HG02970 (cell line): ENCODE results near the gene KLK8.
"Not testable (repeated sequence)": the region's sequence is repeated elsewhere in the genome, so short reads cannot be mapped to it uniquely, and the experiment has no call there.

ENCODE experiments used
- ATAC-seq: cut with Tn5 transposase; IDR thresholded peaks from one replicate; pipeline ENCODE4 v1.9.1; 2021; ENCODE audit warnings: mild to moderate bottlenecking, moderate library complexity, moderate number of reproducible peaks; ENCODE audit not compliant: unreplicated experiment, low FRiP score

The KLK8 gene

DNA sequence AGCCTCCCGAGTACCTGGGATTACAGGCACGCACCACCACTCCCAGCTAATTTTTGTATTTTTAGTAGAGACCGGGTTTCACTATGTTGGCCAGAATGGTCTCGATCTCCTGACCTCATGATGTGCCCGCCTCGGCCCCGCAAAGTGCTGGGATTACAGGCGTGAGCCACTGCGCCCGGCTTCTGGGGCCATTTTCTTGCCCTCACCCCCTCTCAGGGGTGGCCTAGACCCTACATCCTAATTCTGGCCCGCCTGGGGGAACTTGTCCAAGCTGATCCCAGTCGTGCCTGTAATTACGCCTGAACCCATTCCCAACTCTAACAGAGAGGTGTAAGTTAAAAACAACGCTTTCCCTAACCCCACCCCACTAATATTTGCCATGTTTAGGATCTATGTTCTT lies 17.0 kb downstream of the KLK8 start:
- ATAC-seq = not testable (repeated sequence)

DNA sequence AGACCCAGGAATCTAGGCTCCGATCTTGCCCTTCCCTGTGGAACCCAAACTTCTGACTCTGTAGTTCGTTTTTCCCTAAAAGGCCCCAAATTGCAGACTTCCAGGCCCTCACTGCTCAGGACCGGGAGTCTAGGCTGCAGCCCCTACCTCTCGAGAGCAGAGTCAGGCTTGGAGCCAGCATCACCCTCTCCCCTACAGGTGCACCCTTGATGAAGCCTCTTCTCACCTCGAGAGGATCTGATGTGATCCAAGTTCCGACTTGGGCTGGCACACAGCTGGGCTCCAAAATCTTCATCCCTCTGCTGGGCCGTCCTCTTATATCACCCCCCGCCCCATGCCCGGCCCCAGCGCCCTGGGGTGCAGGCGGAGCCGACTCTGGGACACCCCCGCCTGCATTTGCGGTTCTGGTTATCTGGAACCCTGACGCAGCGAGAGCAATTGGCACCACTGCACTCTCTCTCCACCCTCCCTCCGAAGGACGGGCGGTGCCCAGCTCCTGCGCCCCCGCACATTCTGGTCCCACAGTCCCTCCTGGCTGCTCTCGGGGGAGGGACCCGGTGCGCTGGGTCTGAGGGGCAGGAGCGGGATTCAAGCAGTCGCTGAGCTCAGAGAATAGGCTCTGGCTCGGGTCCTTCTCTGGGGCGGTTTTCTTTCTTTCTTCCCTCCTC lies 17.6 kb downstream of the KLK8 start, which contains the start of gene KLK7:
TSS of gene KLK7 (minus strand) at position 293 of the 668 bp plus-strand sequence. CDS start 1,518 bp downstream, outside the sequence.
- ATAC-seq = no peak

DNA sequence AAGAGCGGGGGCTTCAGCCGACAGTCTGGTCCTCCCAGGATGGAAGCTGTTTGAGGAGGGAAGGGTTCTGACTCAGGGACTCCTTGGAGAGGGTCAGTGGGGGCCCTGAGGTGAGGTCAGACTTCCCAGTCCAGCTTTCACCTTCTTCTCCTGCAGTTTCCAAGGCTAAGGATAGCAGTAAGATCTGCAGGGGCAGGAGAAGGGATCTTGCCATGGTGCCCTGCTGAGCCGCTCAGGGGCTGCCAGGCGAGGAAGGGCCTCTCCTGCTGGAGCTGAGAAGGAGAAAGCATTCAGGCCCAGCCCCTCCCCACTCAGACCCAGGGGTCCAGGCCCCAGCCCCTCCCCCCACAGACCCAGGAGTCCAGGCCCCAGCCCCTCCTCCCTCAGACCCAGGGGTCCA lies 19.2 kb downstream of the KLK8 start:
- no peak for ATAC-seq

DNA sequence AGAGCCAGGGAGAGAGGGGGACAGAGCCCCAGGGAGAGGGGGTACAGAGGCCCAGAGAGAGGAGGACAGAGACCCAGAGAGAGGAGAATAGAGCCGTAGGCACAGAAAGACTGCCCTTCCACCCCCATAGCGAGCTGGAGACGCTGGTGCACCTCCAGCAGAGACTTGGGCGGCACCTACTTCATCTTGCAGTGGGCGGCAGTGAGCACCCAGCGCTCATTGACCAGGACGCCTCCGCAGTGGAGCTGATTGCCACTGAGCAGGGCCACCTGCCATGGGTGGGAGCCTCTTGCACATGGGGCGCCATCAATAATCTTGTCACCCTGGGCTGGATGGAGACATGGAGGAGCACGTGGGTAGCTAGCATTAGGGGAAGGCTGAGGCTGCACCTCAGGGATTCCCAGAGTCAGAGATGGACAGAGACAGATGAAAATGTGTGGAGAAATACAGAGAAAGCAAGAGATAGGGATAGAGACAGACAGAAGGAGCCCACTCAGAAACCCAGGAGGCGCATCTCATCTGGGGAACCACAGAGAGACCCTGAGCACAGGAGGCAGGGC lies 19.7 kb downstream of the KLK8 start:
- ATAC-seq = no peak

DNA sequence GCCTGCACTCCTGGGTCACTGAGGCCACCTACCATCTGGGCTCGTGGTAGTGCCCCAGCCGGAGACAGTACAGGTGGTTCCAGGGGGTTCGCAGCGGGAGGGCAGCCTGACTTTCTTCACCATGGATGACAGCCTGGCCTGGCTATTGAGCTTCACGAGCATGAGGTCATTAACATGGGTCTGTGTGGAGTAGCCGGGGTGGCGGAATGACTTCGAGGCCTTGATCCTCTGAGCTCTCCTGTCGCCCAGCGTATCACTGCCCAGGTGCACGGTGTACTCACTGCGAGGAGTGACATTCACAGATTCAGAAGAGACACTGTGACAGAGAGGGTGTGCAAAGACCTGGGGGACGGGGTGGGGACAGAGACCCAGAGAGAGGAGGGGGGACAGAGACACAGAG lies 21.2 kb downstream of the KLK8 start:
- ATAC-seq = no peak

DNA sequence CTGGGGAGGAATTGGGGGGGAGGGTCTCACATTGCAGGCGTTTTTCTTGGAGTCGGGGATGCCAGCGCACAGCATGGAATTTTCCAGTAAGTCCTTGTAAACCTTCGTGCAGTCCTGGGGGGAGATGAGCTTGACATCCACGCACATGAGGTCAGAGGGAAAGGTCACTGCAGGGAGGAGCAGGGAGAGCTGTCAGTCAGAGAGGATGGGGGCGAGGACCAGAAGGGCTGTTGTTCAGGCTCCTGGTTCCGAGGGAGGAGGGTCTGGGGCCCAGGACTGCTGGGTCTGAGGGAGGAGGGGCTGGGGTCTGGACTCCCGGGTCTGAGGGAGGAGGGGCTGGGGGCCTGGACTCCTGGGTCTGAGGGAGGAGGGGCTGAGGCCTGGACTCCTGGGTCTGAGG lies 21.6 kb downstream of the KLK8 start:
- ATAC-seq = no peak

DNA sequence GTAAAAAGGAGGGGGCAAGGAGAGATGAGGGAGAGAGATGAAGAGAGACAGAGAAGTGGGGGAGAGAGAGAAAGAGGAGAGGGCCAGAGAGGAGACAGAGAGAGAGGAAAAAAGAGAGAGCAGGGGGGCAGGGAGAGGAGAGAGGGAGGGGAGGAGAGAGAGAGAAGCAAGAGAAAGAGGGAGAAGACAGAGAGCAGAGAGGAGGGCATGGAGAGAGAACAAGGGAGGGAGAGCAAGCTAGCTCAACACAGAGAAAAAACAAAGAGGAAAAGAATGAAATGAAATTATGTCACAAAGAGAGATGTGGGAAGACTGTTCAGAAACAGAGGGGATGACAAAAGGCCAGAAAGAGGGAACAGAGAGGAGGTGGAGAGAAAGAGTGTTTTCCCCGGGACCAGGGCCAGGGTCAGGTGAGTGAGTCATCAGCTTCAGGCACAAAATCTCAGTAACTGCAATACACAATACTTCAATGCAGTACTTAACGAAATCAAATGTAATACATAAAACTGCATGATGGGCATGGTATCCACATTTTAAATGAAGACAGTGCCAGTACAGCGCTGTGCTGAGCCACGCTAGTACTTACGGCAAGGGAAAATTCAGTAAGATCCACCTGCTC lies 22.5 kb downstream of the KLK8 start:
- ATAC-seq = no peak

DNA sequence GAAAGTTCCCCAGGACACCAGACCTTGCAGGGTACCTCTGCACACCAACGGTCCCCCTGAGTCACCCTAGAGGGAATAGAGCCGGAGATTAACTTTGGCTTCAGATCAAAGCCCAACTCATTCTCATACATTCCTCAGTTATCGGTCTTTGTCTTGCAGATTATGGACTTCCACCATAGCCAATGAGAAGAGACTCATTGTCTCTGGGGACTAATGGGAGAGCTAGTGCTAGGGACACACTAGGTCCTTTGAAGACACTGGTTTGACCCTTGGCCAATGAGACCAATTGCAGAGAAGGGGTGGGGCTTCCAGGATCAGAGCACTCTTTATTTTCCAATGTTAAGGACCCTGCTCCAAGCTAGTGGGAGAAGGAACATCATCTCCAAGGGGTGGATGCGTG lies 23.8 kb downstream of the KLK8 start:
- no peak for ATAC-seq

DNA sequence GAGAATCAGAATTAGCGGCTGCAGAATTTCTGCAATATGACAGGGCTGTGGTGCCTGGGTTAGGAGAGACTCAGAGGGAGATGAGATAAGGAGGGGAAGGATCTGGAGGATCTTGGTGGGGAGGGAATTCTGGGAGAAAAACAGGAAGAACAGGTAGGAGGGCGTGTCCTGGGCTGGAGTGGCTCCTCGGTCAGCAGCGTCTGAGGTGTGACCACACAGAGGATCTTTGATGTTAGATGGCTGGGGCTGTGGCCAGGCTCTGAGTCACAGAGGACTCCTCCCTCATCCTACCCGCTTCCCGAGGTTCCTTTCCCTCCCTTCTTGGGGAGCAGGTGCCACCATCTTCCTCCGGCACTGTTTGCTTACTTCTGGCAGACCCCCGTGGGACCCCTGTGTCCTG lies 25.6 kb downstream of the KLK8 start:
- no peak for ATAC-seq

DNA sequence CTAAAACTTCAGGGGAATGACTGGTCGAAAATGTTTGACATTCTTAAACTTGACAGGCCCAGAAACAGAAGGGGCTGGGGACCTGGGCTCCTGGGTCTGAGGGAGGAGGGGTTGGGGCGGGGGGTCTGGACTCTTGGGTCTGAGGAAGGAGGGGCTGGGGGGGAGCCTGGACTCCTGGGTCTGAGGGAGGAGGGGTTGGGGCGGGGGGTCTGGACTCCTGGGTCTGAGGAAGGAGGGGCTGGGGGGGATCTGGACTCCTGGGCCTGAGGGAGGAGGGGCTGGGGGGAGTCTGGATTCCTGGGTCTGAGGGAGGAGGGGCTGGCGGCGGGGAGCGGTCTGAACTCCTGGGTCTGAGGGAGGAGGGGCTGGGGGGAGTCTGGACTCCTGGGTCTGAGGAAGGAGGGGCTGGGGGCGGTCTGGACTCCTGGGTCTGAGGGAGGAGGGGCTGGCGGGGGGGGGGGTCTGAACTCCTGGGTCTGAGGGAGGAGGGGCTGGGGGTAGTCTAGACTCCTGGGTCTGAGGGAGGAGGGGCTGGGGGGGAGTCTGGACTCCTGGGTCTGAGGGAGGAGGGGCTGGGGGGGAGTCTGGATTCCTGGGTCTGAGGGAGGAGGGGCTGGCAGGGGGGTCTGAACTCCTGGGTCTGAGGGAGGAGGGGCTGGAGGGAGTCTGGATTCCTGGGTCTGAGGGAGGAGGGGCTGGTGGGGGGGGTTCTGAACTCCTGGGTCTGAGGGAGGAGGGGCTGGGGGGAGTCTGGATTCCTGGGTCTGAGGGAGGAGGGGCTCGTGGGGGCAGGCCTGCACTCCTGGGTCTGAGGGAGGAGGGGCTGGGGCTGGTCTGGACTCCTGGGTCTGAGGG lies 26.5 kb downstream of the KLK8 start:
- no peak for ATAC-seq

DNA sequence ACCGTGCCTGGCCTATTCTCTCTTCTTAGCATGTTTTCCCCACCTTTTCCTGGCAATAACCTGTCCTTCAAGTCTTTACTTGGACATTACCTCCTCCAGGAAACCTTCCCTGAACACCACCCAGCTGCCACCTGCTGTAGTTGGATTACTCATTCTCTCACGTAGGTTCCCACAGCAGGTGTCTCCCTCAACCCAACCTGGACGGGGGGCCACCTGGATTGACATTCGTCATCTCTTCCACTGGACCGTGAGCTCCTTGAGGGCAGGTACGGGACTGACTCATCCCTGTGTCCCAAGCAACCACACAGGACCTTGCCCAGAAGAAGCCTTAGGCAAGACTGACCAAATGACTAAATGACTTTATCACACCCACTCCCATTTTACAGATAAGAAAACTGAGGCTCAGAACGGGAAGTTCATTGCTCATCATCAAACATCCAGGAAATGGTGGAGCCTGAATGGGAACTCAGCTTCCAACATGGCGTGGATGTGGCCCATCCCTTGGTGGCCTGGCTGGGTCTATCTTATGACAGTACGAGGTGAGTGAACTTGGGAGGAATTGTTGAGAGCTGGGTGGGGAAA lies 28.5 kb downstream of the KLK8 start:
- no peak for ATAC-seq

DNA sequence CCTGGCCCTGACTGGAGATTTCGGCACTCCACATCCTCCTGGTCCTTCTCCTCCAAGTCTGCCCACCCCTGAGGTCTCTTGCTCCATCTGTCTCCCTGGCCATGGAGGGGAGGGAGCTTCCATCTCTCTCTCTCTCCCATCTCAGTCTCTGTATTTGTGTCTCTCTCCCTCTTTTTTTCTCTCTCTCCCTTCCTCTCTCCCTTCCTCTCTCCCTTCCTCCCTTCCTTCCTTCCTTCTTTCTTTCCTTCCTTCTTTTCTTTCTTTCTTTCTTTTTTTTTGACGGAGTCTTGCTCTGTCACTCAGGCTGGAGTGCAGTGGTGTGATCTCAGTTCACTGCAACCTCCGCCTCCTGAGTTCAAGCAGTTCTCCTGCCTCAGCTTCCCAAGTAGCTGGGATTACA lies 31.6 kb downstream of the KLK8 start:
- not testable (repeated sequence) for ATAC-seq

DNA sequence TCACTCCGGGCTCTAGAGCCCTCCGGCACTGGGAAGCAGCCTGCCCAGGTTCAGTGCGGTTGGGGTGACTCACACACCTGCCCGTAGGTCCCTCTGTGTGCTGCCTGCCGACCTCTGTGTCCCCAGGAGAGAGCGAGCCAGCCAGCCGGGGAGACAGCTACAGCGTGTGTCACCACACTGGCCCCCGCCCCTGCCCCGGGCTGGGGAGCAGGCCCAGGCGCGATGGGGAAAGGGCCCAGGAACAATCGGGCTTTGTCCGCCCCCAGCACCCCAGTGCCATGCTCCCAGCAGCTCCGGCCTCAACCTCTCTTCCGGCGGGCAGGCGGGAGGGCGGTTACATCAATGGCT lies 32.0 kb downstream of the KLK8 start, which contains the start of gene KLK6:
TSS of gene KLK6 (minus strand) at position 179 of the 348 bp plus-strand sequence. CDS start 1,487 bp downstream, outside the sequence.
- no peak for ATAC-seq

DNA sequence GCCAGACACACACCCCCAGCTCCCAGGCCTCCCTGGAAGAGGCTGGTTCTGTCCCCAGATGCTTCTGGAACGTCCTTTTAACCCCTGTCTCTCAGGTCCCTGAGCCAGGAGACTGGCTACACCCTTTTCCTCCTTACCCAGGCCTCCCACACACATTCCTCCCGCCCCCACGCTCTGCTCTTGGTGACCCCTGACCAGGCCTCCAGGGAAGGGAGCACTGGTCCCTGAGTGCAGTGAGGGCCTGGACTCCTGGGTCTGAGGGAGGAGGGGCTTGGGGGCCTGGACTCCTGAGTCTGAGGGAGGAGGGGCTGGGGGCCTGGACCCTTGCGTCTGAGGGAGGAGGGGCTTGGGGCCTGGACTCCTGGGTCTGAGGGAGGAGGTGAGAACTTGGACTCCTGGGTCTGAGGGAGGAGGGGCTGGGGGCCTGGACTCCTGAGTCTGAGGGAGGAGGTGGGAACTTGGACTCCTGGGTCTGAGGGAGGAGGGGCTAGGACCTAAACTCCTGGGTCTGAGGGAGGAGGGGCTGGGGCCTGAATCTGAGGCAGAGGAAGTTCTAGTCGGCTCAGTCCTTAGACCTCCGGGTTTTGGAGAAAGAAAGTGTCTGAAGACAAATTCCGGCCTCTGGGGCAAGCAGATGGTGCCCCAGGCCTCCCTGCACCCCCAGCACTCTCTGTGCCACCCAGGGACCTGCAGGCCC lies 32.5 kb downstream of the KLK8 start:
- ATAC-seq = no peak

DNA sequence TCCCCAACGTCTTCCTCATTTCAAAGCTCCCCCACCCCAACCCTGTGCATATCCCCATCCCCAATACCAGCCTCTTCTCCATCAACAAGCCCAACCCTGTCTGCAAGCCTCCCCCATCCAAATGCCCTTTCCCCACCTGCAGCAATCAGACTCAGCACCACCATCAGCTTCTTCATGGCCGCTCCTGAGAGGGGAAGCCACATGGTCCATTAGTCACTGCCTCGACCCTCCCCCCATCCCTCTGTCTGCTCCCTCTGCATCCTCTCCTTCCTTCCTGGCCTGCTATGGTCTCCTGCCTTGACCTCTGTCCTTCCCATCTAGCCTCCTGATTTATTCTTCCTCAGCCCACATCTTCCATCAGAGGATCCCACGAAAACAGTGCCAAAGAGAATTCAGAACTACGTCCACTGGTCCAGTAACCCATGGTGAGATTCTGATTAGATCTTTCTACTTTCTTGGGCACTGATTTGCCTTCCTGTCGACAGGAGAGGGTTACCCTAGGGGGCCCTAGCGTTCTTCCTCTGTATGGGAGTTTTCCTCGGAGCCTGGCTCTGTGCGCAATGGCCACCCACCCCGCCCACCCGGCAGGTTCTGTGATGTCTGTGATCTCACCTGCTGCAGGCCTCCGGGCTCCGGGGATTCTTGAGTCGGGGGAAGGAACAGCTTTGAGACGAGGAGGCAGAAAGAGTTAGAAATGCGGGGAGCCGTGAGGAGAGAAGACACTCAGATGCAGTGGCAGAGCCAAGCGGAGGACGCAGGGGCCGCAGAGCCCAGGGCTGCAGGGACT lies 33.3 kb downstream of the KLK8 start:
- ATAC-seq = no peak

DNA sequence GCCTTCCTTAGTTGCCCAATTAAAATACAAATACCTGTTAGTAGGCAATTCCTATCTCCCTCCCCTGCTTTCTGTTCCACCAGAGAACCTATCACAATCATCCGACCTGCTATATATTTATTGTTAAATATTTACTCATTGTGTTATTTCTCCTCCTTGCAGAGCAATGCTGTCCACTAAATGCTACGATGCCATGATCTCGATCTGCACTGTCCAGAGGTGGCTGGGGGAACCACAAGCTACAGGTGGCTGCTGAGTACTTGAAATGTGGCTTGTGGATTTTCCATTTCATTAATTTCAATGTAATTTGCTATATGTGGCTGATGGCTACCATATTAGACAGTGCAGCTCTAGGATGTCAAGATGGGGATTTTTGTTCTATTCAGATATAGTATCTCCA lies 37.1 kb downstream of the KLK8 start:
- ATAC-seq = no peak

DNA sequence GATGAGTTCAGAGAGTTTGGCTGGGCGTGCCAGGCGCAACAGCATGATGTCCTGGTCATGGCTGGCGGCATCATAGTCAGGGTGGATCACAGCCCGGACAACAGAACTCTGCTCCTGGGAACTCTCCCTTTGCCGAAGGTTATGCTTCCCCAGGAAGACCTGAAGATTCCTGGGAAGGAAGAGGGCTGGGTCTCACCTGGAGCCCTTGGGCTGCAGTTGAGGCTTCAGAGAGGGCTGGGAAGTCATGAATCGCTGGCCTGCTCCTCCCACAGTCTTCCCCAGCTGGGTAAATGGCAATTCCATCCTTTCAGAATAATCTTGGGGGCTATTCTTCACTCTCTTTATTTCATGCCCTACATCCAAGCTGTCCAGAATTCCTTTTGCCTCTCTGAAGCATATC lies 38.0 kb downstream of the KLK8 start:
- no peak for ATAC-seq

DNA sequence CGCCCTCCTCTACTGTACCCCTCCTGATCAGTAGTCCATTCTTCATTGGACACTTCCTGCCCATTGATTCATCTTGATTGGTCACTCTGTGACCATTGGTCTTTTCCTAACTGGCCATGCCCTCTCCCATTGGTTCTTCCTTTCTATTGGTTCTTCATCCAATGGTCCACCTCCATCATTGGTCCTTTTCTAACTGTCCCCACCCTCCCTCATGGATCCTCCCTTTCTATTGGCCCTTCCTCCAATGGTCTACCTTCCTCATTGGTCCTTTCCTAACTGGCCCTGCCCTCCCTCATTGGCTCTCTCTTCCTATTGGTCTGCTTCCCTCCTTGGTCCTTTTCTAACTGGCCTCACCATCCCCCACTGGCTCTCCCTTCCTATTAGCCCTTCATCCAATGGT lies 39.2 kb downstream of the KLK8 start:
- no peak for ATAC-seq

DNA sequence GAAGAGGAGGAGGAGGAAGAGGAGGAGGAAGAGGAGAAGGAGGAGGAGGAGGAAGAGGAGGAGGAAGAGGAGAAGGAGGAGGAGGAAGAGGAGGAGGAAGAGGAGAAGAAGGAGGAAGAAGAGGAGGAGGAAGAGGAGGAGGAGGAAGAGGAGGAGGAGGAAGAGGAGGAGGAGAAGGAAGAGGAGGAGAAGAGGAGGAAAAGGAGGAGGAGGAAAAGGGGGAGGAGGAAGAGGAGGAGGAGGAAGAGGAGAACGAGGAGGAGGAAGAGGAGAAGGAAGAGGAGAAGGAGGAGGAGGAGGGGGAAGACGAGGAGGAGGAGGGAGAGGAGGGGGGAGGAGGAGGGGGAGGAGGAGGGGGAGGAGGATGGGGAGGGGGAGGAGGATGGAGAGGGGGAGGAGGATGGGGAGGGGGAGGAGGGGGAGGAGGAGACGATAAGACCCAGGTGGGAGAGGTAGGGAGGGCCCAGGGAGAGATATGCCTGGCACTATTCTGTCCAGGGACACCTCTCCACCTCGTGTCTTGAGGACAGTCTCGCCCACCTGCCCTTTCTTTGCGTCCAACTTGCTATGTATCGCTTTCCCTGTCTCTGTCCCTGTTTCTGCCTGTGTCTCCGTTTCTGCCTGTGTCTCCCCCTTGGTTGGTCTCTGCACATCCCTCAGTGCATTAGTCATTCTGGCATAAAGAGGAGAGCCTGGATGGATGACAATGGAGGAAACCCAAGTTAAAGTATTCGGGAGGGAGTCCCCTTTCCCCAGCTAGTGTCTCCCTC lies 41.5 kb downstream of the KLK8 start:
- ATAC-seq = no peak
